HG03571 (cell line): ENCODE measurements around the gene PLG.
"Not testable (repeated sequence)": the region's sequence is repeated elsewhere in the genome, so short reads cannot be mapped to it uniquely, and the experiment has no call there.

Experiments
- ATAC-seq: cut with Tn5 transposase; IDR thresholded peaks from one replicate; pipeline ENCODE4 v1.9.1; 2021; ENCODE audit not compliant: unreplicated experiment

Gene PLG

GRCh38 chr6:160697826-160698225, 4.2 kb upstream of the PLG start:
- ATAC-seq: no peak

- not testable (repeated sequence) for ATAC-seq
Observed at GRCh38 chr6:160704688-160705087, 2.6 kb downstream of the PLG start.

GRCh38 chr6:160708993-160709392, 6.9 kb downstream of the PLG start:
- ATAC-seq: not testable (repeated sequence)

- ATAC-seq: no peak
Observed at GRCh38 chr6:160714731-160715316, 12.8 kb downstream of the PLG start.

GRCh38 chr6:160730911-160731310, 28.9 kb downstream of the PLG start:
- ATAC-seq: no peak

GRCh38 chr6:160733050-160733646, 31.1 kb downstream of the PLG start:
- ATAC-seq: peak; percentile 59

GRCh38 chr6:160734627-160735026, 32.6 kb downstream of the PLG start:
- no peak for ATAC-seq

- ATAC-seq: peak; percentile 77
Observed at GRCh38 chr6:160735523-160735922, 33.5 kb downstream of the PLG start.

- no peak for ATAC-seq
Observed at GRCh38 chr6:160737934-160738333, 35.9 kb downstream of the PLG start.

GRCh38 chr6:160739955-160740354, 37.9 kb downstream of the PLG start:
- no peak for ATAC-seq

- peak; percentile 98 for ATAC-seq
Observed at GRCh38 chr6:160741012-160741411, 39.0 kb downstream of the PLG start.

GRCh38 chr6:160742090-160742489, 40.0 kb downstream of the PLG start:
- peak; percentile 50 for ATAC-seq

GRCh38 chr6:160750276-160750689, 48.2 kb downstream of the PLG start:
- ATAC-seq: no peak

GRCh38 chr6:160753211-160753610, 51.2 kb downstream of the PLG start:
- ATAC-seq: not testable (repeated sequence)

GRCh38 chr6:160755165-160755564, 53.1 kb downstream of the PLG start:
- no peak for ATAC-seq

- ATAC-seq: no peak
Observed at GRCh38 chr6:160756021-160756420, 54.0 kb downstream of the PLG start.

- ATAC-seq: no peak
Observed at GRCh38 chr6:160756871-160757270, 54.8 kb downstream of the PLG start.

- no peak for ATAC-seq
Observed at GRCh38 chr6:160764847-160765246, 62.8 kb downstream of the PLG start.

GRCh38 chr6:160765412-160765811, 63.4 kb downstream of the PLG start:
- no peak for ATAC-seq

- no peak for ATAC-seq
Observed at GRCh38 chr6:160766657-160766988, 64.6 kb downstream of the PLG start.

- peak; percentile 85 for ATAC-seq
Observed at GRCh38 chr6:160766989-160767646, 65.1 kb downstream of the PLG start.

GRCh38 chr6:160767647-160768019, 65.6 kb downstream of the PLG start:
- ATAC-seq: no peak

GRCh38 chr6:160768101-160768500, 66.1 kb downstream of the PLG start:
- ATAC-seq: no peak
